Osteocyte (in vitro differentiated cells): Measurements from ENCODE around the gene GNAL. TPM values are rescaled to one million over a fixed set of nuclear protein-coding genes. Genes with fewer than 3 reads are reported as not detected.

Source experiments
- DNase-seq: peaks from one replicate; pipeline ENCODE4 v3.0.0; 2021; ENCODE audit warnings: mixed read lengths; ENCODE audit not compliant: unreplicated experiment; ENCODE audit errors: extremely low spot score
- H3K27ac Mint-ChIP-seq: one replicate; pipeline ENCODE4 v1.8.0; 2021; ENCODE audit warnings: mild to moderate bottlenecking, mixed read lengths; ENCODE audit not compliant: unreplicated experiment
- H3K27me3 Mint-ChIP-seq: one replicate; pipeline ENCODE4 v1.8.0; 2021; ENCODE audit warnings: mixed read lengths; ENCODE audit not compliant: unreplicated experiment
- H3K36me3 Mint-ChIP-seq: one replicate; pipeline ENCODE4 v1.8.0; 2021; ENCODE audit warnings: mixed read lengths; ENCODE audit not compliant: unreplicated experiment
- H3K4me1 Mint-ChIP-seq: one replicate; pipeline ENCODE4 v1.8.0; 2021; ENCODE audit warnings: mixed read lengths; ENCODE audit not compliant: unreplicated experiment
- H3K4me3 Mint-ChIP-seq: one replicate; pipeline ENCODE4 v1.8.0; 2021; ENCODE audit warnings: mild to moderate bottlenecking, moderate library complexity, mixed read lengths; ENCODE audit not compliant: unreplicated experiment
- H3K9me3 Mint-ChIP-seq: one replicate; pipeline ENCODE4 v1.8.0; 2021; ENCODE audit warnings: mixed read lengths; ENCODE audit not compliant: unreplicated experiment
- total RNA-seq: library from RNA; stranded (reverse); gene quantifications from 2 replicates; pipeline ENCODE4 v1.2.1, GENCODE V29; 2021
- TF ChIP-seq, protein P1 (sequence below): fragments of 200-600 bp; sonication (generic); IDR thresholded peaks from 2 replicates; pipeline ENCODE4 v1.5.0; 2021; ENCODE audit warnings: antibody characterized with exemption, mild to moderate bottlenecking, moderate library complexity

GNAL gene
- total RNA-seq, 1 donor from 2014 or later: 1.2 TPM

GRCh38 chr18:11884396-11885030, 195.4 kb downstream of the GNAL start:
- DNase-seq: no peak
- TF ChIP-seq, protein P1, sequence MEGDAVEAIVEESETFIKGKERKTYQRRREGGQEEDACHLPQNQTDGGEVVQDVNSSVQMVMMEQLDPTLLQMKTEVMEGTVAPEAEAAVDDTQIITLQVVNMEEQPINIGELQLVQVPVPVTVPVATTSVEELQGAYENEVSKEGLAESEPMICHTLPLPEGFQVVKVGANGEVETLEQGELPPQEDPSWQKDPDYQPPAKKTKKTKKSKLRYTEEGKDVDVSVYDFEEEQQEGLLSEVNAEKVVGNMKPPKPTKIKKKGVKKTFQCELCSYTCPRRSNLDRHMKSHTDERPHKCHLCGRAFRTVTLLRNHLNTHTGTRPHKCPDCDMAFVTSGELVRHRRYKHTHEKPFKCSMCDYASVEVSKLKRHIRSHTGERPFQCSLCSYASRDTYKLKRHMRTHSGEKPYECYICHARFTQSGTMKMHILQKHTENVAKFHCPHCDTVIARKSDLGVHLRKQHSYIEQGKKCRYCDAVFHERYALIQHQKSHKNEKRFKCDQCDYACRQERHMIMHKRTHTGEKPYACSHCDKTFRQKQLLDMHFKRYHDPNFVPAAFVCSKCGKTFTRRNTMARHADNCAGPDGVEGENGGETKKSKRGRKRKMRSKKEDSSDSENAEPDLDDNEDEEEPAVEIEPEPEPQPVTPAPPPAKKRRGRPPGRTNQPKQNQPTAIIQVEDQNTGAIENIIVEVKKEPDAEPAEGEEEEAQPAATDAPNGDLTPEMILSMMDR: no peak
- Mint-ChIP-seq H3K27me3 (no peaks in the 10 kb centered on the region), H3K4me3 (no peak overlapping the region), H3K4me1 (no peaks in the 10 kb centered on the region), H3K9me3 (no peaks in the 10 kb centered on the region), H3K36me3 (peaks cover 20% of the 10 kb centered on the region), H3K27ac (no peak overlapping the region)

DNA sequence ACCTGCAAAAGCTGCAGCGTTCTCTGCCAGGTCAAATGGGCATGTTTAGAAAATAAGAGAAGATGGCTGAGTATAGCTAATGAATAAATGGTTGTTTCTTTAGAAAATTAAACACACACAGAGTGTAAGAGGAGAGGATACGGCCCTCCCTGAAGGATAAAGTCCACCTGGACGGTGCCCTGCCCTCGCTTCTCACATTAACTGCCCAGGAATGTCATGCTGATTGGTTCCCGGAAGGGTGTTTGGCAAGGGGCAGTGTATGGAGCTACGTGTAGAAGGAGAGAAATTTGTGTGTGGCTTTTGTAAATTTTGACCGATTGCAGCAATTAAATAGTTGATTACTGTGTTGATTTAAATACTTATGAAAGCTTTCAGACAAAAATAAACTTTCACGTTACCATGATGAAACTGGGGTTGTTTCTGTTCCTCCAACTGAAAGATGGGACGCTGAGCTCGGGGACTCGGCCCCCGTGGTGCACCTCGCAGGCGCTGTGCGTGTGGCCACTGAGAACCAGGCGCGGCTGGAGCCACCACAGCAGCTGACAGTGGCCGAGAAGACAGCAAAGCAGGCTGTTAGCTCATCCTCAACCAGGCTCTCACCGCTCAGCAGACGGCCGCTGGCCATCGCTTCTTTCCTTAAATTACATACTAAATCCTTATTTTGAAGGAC, 196.3 kb downstream of the GNAL start:
- no peak for DNase-seq
- TF ChIP-seq, protein P1: no peak
- peaks cover 24% of the 10 kb centered on the region for H3K36me3 Mint-ChIP-seq
- no peak overlapping the region for H3K27ac Mint-ChIP-seq
- H3K4me3 Mint-ChIP-seq: no peak overlapping the region
- H3K9me3 Mint-ChIP-seq: no peaks in the 10 kb centered on the region
- H3K4me1 Mint-ChIP-seq: no peaks in the 10 kb centered on the region
- H3K27me3 Mint-ChIP-seq: no peaks in the 10 kb centered on the region

DNA sequence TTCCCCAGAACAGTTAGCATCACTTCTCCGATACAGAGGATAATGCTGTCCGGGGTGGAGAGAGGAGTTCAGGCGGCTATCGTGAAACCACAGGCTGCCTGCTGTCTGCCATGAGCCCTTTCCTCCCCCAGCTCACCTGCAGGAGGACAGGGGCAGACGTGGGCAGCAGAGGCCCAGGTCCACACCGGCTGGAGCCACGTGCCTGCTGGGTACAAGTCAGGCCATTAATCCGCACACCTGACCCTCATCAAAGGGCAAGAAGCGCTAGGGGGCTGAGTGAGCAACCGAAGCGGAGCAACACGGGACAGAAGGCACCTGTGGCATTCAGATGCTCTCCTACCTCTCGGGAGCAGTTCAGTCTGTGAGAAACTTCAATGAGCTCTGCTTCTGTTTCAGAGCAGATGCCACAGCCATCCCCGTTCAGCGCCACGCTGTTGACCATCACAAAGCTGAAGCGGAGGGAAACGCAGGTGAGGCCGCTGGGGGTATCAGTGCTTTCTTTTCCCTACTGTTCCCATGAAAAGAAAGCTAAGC, 197.6 kb downstream of the GNAL start:
- H3K4me1 Mint-ChIP-seq: no peaks in the 10 kb centered on the region
- DNase-seq: no peak
- TF ChIP-seq, protein P1: no peak
- H3K36me3 Mint-ChIP-seq: peaks cover 29% of the 10 kb centered on the region
- no peak overlapping the region for H3K4me3 Mint-ChIP-seq
- H3K27ac Mint-ChIP-seq: no peak overlapping the region
- H3K9me3 Mint-ChIP-seq: no peaks in the 10 kb centered on the region
- no peaks in the 10 kb centered on the region for H3K27me3 Mint-ChIP-seq

DNA sequence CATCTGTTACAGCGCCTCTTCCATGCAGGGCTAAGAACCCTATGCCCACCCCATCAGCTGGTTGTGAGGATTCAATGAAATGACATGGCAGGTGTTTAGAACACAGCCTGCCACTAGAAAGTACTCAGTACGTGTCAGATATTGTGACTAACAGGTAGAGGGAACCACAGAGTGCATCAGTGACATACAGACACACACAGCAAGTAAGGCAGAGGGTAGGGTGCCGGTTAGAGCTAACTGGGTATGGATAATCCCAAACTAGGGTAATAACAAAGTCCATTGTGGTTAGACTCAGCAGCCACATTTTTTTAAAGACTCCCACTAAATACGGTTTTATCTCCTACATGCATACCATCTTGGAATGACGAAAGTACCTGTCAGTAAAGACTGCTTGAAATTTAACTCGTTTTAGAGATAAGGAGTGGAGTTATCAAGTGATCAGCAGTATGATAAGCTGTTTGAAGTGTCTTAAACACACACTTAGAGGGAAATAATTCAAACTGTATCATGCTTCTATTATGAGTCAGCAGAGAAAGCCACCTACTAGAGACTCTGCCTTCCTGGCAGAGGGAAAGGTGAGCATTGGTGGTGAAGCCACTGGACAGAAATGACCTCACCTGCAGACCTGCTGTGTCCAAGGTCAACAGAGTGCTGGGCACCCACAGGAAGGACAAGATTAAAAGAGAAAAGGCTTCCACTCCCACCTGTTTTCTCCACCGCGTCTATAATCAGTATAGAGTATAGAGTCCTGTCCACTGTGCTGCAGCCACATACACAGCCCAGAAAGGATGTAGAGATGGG, 198.5 kb downstream of the GNAL start:
- H3K27ac Mint-ChIP-seq: no peak overlapping the region
- no peaks in the 10 kb centered on the region for H3K27me3 Mint-ChIP-seq
- no peak overlapping the region for H3K4me3 Mint-ChIP-seq
- TF ChIP-seq, protein P1: no peak
- no peaks in the 10 kb centered on the region for H3K4me1 Mint-ChIP-seq
- DNase-seq: no peak
- H3K36me3 Mint-ChIP-seq: peaks cover 31% of the 10 kb centered on the region
- H3K9me3 Mint-ChIP-seq: no peaks in the 10 kb centered on the region

GRCh38 chr18:11888726-11889125, 199.7 kb downstream of the GNAL start:
- H3K4me3 Mint-ChIP-seq: no peak overlapping the region
- no peaks in the 10 kb centered on the region for H3K9me3 Mint-ChIP-seq

More at GRCh38 chr18:11888726-11889125, 199.7 kb downstream of the GNAL start:
- Mint-ChIP-seq H3K27ac (no peak overlapping the region), H3K4me1 (no peaks in the 10 kb centered on the region), H3K27me3 (no peaks in the 10 kb centered on the region), H3K36me3 (peaks cover 31% of the 10 kb centered on the region)
- TF ChIP-seq, protein P1: no peak
- no peak for DNase-seq
